Body of pancreas (tissue), 4 donors: ENCODE results near the gene CCDC85C.

Experiments
- POLR2A ChIP-seq, 3 donors: fragments of 450-650 bp; IDR thresholded peaks; one replicate each; pipeline ENCODE4 v1.6.1; 2016; ENCODE audit warnings: antibody characterized with exemption in 3 of 3, mild to moderate bottlenecking in 2 of 3
- TF ChIP-seq, protein P1 (sequence below), 7 experiments: fragments of 450-650 bp in 4 of 7; fragments of 200-600 bp in 3 of 7; sonication (generic) in 3 of 7; IDR thresholded peaks; one replicate each; pipeline ENCODE4 v1.5.1; 2016 to 2019; ENCODE audit warnings: antibody characterized with exemption in 7 of 7

DNA sequence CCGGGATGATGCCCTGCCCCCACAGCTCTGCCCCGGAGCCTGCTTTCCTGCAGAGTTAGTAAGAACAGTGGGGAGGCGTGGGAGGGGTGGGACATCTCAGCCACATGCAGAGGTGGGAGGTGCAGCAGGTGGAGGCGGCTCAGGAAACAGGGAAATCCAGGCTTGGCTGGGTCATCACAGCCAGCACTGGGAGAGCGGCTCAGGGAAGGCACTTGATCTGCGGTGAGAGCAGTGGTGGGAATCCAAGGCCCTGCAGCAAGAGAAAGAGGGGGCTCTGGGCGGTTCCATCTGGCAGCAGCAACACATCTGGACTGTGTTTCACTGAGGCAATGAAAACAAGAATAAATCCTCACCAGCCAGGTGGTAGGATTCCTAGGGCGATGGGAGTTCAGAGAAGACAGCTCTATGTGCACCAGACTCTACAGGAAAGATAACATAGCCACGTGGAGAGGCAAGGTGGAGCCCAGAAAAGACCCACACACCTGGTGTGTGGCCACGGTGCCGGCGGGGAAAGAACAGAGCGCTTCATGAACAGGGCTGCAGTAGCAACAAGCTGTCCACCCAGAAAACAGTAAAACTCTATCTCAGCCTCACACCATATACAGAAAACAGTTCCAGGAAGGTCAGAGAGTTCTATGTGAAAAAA lies 57.6 kb downstream of the CCDC85C start:
- TF ChIP-seq, protein P1, sequence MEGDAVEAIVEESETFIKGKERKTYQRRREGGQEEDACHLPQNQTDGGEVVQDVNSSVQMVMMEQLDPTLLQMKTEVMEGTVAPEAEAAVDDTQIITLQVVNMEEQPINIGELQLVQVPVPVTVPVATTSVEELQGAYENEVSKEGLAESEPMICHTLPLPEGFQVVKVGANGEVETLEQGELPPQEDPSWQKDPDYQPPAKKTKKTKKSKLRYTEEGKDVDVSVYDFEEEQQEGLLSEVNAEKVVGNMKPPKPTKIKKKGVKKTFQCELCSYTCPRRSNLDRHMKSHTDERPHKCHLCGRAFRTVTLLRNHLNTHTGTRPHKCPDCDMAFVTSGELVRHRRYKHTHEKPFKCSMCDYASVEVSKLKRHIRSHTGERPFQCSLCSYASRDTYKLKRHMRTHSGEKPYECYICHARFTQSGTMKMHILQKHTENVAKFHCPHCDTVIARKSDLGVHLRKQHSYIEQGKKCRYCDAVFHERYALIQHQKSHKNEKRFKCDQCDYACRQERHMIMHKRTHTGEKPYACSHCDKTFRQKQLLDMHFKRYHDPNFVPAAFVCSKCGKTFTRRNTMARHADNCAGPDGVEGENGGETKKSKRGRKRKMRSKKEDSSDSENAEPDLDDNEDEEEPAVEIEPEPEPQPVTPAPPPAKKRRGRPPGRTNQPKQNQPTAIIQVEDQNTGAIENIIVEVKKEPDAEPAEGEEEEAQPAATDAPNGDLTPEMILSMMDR (IDR thresholded peaks at IDR 0.05): no peak
- no peak for TF ChIP-seq POLR2A (IDR thresholded peaks at IDR 0.05)
